Sigmoid colon (tissue), 7 donors: Measurements from ENCODE around the gene TRAM1L1. TPM values are rescaled to one million over a fixed set of nuclear protein-coding genes. Genes with fewer than 3 reads are reported as not detected.

Source experiments
- DNase-seq: peaks from one replicate; pipeline ENCODE4 v3.0.0-alpha.2; 2019
- H3K27ac ChIP-seq, 4 donors: fragments of 200-600 bp; sonication (generic); one replicate each; pipeline ENCODE4 v1.5.1; 2016 to 2019; ENCODE audit warnings: mild to moderate bottlenecking in 1 of 4
- H3K27me3 ChIP-seq, 3 donors: fragments of 200-600 bp; sonication (generic); one replicate each; pipeline ENCODE4 v1.5.1; 2019; ENCODE audit warnings: mild to moderate bottlenecking in 1 of 3
- H3K36me3 ChIP-seq, 4 donors: fragments of 200-600 bp; sonication (generic); one replicate each; pipeline ENCODE4 v1.5.1; 2016 to 2019
- H3K4me1 ChIP-seq, 4 donors: fragments of 200-600 bp; sonication (generic); one replicate each; pipeline ENCODE4 v1.5.1; 2017 to 2019
- H3K4me3 ChIP-seq, 4 donors: fragments of 200-600 bp; sonication (generic); one replicate each; pipeline ENCODE4 v1.5.1; 2017 to 2019; ENCODE audit warnings: mild to moderate bottlenecking in 2 of 4, moderate library complexity in 1 of 4
- H3K9me3 ChIP-seq, 4 donors: fragments of 200-600 bp in 3 of 4; sonication (generic) in 3 of 4; one replicate each; pipeline versions ENCODE4 v1.5.1 to v1.6.1; 2013 to 2019
- CTCF ChIP-seq, 4 experiments: fragments of 450-650 bp in 3 of 4; fragments of 200-600 bp in 1 of 4; IDR thresholded peaks; one replicate each; pipeline ENCODE4 v1.5.1; 2016 to 2019; ENCODE audit warnings: antibody characterized with exemption in 4 of 4, mild to moderate bottlenecking in 3 of 4, moderate library complexity in 2 of 4
- EP300 ChIP-seq, 4 donors: sonication (generic); formaldehyde crosslinking; IDR thresholded peaks; one replicate each; pipeline ENCODE4 v1.6.1; 2017; ENCODE audit warnings: antibody characterized with exemption in 4 of 4
- POLR2A ChIP-seq, 2 donors: fragments of 450-650 bp; IDR thresholded peaks; one replicate each; pipeline ENCODE4 v1.6.1; 2016; ENCODE audit warnings: antibody characterized with exemption in 2 of 2, mild to moderate bottlenecking in 2 of 2, moderate library complexity in 2 of 2
- POLR2AphosphoS5 ChIP-seq, 4 donors: sonication (generic); formaldehyde crosslinking; IDR thresholded peaks; one replicate each; pipeline ENCODE4 v1.6.1; 2017; ENCODE audit warnings: antibody characterized with exemption in 4 of 4
- WGBS, 2 donors: extraction: QIAGEN DNeasy Blood & Tissue Kit; methylation state at CpG; one replicate each; pipeline ENCODE4 v1.1.7; 2013; 5-methylcytosine and 5-hydroxymethylcytosine counted together
- intact Hi-C: fragments of 100-400 bp; cut with DNase I; formaldehyde crosslinking; loops from one replicate; pipeline ENCODE4 v1.15.1; 2023
- polyA plus RNA-seq, 3 donors: library from polyadenylated mRNA; stranded (reverse); fragments of 200-250 nt; gene quantifications; one replicate each; pipeline ENCODE4 v1.2.3, GENCODE V29; 2013
- total RNA-seq, 4 donors: library from RNA; depleted of rRNA; stranded (reverse); fragments of >200 nt; gene quantifications; one replicate each; pipeline ENCODE4 v1.1.0, GENCODE V29; 2016
- donor health status: healthy with polysubstance abuse.
- donor health status: Bipolar disorder and iron deficiency.
- donor health status: healthy.

The TRAM1L1 gene
- total and polyA plus RNA-seq, 7 donors = 0.46 to 2.9 (median 0.87) TPM

- Histone ChIP-seq H3K9me3 (no peaks in the 10 kb centered on the region), H3K36me3 (no peaks in the 10 kb centered on the region), H3K4me3 (no peak overlapping the region), H3K27ac (no peak overlapping the region), H3K27me3 (no peaks in the 10 kb centered on the region), H3K4me1 (no peaks in the 10 kb centered on the region)
- intact Hi-C loops = no loop called here
- TF ChIP-seq CTCF (IDR thresholded peaks at IDR 0.05) = no peak
- no peak for TF ChIP-seq POLR2A (IDR thresholded peaks at IDR 0.05)
- TF ChIP-seq EP300 (IDR thresholded peaks at IDR 0.05) = no peak
- TF ChIP-seq POLR2AphosphoS5 (IDR thresholded peaks at IDR 0.05) = no peak
- DNase-seq = no peak
These were observed 8.2 kb upstream of the TRAM1L1 start for GRCh38 chr4:117093571-117093970.

- DNase-seq = no peak
- no peak overlapping the region for H3K4me3 ChIP-seq
These were observed 7.6 kb downstream of the TRAM1L1 start for GRCh38 chr4:117077760-117078159.

GRCh38 chr4:117068120-117068519 is 17.3 kb downstream of the TRAM1L1 start:
- H3K9me3 ChIP-seq = no peaks in the 10 kb centered on the region

More at GRCh38 chr4:117077760-117078159, 7.6 kb downstream of the TRAM1L1 start:
- no peaks in the 10 kb centered on the region for H3K36me3 ChIP-seq
- no peak for TF ChIP-seq POLR2A (IDR thresholded peaks at IDR 0.05)
- no peak for TF ChIP-seq EP300 (IDR thresholded peaks at IDR 0.05)
- TF ChIP-seq POLR2AphosphoS5 (IDR thresholded peaks at IDR 0.05) = no peak
- TF ChIP-seq CTCF (IDR thresholded peaks at IDR 0.05) = no peak
- H3K27ac ChIP-seq = no peak overlapping the region
- no peaks in the 10 kb centered on the region for H3K9me3 ChIP-seq
- no peaks in the 10 kb centered on the region for H3K27me3 ChIP-seq
- intact Hi-C loops = no loop called here
- 25 to 64% methylated on average over 2 of the region's 2 CpGs for WGBS, 2 donors
- no peaks in the 10 kb centered on the region for H3K4me1 ChIP-seq

GRCh38 chr4:117063961-117064696 is 21.2 kb downstream of the TRAM1L1 start:
- H3K4me3 ChIP-seq = no peak overlapping the region
- H3K27me3 ChIP-seq = no peaks in the 10 kb centered on the region
- intact Hi-C loops = no loop called here
- TF ChIP-seq POLR2A (IDR thresholded peaks at IDR 0.05) (no peak), POLR2AphosphoS5 (IDR thresholded peaks at IDR 0.05) (no peak), EP300 (IDR thresholded peaks at IDR 0.05) (no peak), CTCF (IDR thresholded peaks at IDR 0.05) (no peak)
- H3K9me3 ChIP-seq = no peaks in the 10 kb centered on the region
- no peak overlapping the region for H3K27ac ChIP-seq
- no peak for DNase-seq
- no peaks in the 10 kb centered on the region for H3K36me3 ChIP-seq
- WGBS, 2 donors = 75 to 76% methylated on average over 2 of the region's 2 CpGs
- no peaks in the 10 kb centered on the region for H3K4me1 ChIP-seq

More at GRCh38 chr4:117068120-117068519, 17.3 kb downstream of the TRAM1L1 start:
- Histone ChIP-seq H3K4me3 (no peak overlapping the region), H3K27ac (no peak overlapping the region), H3K36me3 (no peaks in the 10 kb centered on the region), H3K4me1 (no peaks in the 10 kb centered on the region), H3K27me3 (no peaks in the 10 kb centered on the region)
- intact Hi-C loops = no loop called here
- TF ChIP-seq CTCF (IDR thresholded peaks at IDR 0.05) = no peak
- TF ChIP-seq POLR2AphosphoS5 (IDR thresholded peaks at IDR 0.05) = no peak
- TF ChIP-seq EP300 (IDR thresholded peaks at IDR 0.05) = no peak
- TF ChIP-seq POLR2A (IDR thresholded peaks at IDR 0.05) = no peak
- no peak for DNase-seq
- 82 to 89% methylated on average over 3 of the region's 3 CpGs for WGBS, 2 donors

- H3K9me3 ChIP-seq = peaks cover 0 to 5% (median 0%) of the 10 kb centered on the region in 4 donors
- DNase-seq = no peak
- H3K27ac ChIP-seq = no peak overlapping the region
- H3K36me3 ChIP-seq = no peaks in the 10 kb centered on the region
- no peaks in the 10 kb centered on the region for H3K27me3 ChIP-seq
- no peak for TF ChIP-seq POLR2AphosphoS5 (IDR thresholded peaks at IDR 0.05)
- no peak for TF ChIP-seq EP300 (IDR thresholded peaks at IDR 0.05)
- no peak for TF ChIP-seq CTCF (IDR thresholded peaks at IDR 0.05)
- no peak for TF ChIP-seq POLR2A (IDR thresholded peaks at IDR 0.05)
- no peak overlapping the region for H3K4me3 ChIP-seq
- H3K4me1 ChIP-seq = no peaks in the 10 kb centered on the region
- intact Hi-C loops = no loop called here
- 92 to 94% methylated on average over 5 of the region's 5 CpGs for WGBS, 2 donors
These were observed 42.4 kb downstream of the TRAM1L1 start for GRCh38 chr4:117042962-117043361.
